Glomerular visceral epithelial cell (primary cell): ENCODE results near the gene SND1.
"Not testable (repeated sequence)": the region's sequence is repeated elsewhere in the genome, so short reads cannot be mapped to it uniquely, and the experiment has no call there.

Experiments used
- DNase-seq: peaks from one replicate; pipeline ENCODE4 v3.0.0-alpha.2; 2016; ENCODE audit errors: extremely low spot score

The SND1 gene

DNA sequence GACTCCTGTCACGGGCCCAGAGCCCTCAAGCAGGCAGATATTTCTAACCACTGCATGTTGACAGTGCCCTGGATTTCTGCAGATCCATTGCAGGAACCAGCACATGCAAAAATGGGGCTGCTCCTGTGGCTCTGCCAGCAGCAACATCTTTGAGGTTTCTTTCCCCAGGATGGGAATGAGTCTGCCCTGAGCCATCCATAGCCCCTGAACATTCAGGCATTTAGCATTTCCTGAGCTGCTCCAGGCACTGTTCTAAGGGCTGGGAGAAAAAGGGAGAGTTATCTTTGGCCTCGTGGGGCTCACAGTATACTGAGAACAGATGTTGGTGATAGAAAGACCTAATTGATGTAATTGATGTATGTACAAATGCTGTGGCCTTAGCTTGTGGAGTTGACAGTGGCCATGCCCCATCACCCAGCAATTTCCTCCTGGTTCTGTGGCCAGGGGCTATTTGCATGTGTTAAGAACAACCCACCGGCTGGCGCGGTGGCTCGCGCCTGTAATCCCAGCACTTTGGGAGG, 445.3 kb downstream of the SND1 start:
- no peak for DNase-seq

DNA sequence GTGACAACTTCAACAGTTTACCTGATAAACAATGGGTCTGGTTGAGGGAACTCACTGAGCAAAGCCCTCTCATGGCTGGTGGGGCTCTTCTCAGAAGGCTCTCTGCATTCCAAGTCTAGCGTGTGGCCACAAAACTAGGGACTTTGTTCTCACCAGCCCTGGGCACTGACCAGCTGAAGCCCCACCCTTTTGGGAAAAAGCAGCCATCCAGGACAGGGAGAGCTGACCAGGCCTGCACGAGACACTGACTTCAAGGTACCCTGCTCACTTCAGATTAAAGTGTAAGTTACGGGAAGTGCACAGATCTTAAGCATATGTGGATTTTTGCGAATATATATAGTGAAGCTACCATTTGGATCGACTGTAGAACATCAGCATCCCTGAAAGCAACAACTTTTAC, 446.6 kb downstream of the SND1 start:
- DNase-seq = no peak

DNA sequence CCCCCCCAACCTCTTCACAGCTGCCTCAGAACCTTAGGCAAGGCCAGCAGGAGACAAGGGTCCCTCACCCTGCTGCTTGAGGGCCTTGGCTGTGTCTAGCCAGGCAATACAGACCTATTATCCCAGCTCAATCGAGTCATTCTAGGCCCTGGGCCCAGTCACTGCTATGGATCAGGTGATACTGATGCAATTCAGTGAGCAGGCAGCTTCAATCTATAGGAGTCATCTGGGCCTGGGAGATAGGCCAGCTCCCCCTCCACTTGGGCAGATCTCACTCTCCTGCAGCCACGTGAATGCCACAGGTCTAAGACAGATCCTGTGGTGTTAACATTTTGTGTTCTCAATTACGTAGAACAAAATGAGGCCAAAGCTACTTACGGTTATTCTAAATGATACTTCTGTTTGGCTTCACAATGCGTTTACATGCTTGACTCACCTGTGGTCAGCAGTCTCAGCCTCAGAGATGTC, 447.2 kb downstream of the SND1 start:
- no peak for DNase-seq

DNA sequence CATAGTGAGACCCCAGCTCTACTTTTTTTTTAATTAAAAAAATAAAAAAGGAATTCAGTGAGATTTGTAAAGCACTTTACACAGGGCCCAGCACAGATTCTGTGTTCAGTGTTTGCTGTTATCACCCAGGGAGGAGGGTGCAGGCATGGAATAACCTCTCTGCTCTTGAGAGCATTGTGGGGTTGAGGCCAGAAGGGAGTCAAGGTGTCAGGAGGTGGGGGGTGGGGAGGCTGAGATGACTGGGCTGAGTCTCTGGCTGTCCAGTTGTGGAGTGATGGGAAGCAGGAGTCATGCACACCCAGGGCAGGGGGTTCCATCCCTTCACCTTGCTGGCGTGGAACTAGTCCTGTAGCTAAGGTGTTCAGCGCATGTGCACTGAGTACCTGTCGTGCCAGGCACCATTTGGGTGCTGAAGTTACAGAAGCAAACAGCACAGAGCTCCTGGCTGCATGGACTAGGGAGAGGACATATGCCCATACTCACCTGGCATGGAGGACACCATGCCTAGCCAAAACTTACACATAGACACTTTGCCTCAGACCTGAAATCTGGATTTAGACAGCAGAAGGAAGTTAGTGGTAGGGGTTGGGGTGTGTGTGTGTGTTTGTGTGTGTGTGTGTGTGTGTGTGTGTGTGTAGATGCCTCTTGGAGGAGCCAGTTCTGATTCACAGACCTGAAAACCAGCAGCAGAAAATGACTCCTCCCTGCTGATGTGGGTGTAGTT, 448.4 kb downstream of the SND1 start:
- DNase-seq = no peak

DNA sequence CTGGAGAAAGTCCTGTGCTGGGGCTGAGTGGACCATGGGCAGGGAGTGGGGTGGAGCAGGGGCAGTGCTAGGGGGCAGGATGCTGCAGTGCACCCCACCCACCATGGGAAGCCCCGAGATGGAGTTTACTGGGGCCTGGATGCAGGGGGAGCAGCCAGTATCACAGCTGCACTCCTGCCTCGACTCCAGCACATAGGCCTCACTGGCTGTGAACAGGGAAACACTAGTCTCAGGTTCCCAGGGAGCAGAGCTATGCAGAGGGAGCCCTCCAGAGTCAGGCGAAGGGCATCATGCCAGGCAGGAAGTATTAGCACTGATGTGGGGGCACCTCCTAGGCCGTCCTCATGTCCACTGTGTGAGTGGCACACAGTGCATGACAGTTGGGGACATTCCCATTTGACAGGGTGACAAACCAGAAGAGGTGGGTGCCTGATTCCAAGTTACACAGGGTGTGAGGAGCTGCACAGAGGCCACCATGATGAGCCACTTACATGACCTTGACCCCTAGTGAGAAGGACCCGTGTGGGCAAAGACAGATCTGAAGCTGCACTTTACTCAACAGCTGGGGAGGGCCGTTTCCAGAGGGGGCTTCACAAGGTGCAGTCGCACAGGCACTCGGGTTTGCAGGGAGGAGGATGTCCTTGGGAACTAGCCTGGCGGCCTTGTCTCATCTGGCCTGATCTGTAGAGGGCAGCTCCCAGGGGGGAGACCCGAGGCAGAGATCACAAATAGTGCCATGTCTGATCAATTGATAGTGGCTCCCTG, 449.1 kb downstream of the SND1 start:
- no peak for DNase-seq

DNA sequence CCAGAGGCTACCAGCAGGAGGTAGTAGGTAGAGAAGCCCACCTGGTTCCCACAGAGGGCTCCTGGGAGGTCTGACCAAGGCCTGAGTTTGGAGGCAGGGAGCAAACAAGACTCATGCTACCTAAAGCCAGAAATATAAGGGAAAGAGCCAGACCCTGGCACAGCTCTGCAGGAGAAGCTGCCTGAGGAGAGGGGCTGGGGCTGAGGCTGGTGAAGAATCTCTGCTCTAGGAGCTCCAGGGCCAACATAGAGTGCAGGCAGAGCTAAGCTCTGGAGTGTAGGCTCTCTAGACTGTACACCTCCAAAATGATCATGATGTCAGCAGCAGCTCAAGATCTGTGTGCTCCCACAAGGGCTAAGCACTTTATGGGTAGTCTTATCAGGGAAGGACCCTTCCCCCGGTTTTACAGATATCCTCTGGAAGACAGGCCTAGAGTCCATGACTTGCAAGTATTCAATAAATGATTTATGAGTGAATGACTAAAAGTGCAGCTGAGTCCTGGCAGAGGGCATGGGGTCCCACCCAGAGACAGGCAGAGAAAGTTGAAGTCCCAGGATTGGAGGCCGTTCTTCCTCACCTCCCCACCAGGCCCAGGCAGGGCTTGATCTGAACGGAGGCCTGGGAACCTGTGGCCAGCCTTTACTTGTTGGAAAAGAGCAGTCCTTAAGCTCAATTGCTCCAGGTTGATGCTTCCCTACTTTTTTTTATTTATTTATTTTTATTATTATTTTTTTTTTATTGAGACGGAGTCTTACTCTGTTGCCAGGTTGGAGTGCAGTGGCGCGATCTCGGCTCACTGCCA, 450.7 kb downstream of the SND1 start:
- no peak for DNase-seq

DNA sequence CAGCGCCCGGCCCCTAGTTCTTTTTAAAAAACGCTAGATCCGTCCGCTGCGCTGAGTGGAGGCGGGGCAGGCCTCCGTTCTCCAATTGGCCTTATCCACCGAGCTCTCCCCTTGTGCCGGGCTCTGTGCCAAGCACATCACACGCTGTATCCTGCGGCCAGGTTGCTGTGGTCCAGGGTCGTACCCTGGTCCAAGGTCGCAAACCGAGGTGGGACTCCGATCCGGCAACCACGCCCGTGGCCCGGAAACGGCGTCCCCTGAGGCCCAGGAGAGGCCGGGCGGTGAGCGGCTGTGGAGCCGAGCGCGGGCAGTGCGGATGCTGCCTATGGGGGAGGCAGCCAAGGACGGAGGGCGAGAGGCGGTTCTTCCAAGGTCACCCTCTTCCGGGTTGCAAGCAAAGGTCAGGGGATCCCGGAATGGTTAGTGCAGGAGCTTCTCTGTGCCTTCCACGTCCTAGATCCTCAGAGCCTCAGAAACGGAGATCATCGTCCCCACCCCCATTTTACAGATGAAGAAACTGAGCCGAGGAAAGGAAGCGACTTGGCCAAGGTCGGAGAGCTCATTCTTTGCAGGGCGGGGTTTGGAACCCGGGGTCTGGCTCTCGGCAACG, 451.6 kb downstream of the SND1 start:
- DNase-seq = no peak

DNA sequence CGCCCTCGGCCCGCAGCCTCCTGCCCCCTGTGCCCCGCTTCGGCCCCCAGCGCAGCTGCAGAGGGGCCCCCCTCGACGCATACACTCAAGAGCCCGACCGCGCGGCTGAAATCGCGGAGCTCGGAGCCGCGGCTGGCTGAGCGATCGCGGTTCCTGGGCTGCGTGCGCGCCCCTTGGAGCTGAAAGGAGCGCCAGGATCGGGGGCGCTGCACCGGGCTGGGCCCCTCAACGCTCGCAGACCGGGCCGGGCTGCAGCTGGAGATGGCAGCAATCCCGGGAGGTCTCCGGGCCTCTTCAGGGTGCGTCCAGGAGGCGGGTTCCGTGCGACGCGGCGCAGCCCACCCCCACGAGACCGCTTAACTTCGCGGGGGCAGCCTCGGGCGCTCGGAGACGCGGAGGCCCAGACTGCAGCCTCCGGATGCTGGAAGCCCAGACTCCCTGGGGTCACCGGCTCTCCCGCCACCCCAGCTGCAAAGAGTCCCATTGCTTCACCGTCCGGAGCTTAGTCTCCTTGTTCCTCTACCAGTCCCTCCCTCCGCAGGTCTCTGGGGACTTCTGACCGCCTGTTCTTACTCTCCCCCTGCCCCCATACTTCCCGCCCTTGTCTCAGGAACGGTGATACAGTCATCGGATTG, 452.2 kb downstream of the SND1 start:
- DNase-seq = no peak

DNA sequence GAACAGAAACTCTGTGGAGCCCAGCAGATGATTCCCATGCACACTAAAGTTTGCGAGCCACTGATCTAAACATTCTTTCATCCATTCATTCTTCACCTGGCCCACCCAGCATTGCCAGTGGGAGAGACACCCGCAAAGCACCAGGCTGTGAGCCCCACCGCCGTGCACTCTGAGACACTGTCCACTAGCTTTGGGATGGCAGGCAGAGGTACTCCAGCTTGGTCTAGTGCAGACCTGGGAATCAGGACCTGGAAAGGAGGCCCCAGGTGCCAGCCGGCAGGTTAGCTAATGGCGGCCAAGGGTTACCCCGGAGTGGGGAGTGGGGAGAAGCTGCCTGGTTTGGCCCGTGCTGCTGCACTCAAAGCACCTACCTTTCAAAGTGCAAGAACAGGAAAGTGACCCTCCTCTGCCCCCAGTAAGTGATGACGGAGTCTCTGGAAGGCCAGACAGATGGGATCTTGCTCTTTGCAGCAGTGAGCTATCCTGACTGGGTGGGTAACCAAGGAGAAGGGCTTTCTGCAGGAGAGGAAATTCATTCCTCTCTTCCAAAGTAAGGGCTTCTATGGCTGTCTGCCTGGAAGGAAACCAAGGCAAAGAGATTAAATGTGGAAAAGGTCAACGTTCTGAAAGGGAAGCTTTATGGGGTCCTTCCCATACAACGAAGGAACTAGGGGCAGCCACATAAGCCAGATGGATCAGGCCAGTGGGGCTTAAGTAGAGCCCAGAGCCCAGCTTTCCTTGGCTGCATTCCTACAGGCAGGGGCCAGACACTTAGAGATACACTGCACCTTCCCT, 453.4 kb downstream of the SND1 start:
- DNase-seq = no peak

DNA sequence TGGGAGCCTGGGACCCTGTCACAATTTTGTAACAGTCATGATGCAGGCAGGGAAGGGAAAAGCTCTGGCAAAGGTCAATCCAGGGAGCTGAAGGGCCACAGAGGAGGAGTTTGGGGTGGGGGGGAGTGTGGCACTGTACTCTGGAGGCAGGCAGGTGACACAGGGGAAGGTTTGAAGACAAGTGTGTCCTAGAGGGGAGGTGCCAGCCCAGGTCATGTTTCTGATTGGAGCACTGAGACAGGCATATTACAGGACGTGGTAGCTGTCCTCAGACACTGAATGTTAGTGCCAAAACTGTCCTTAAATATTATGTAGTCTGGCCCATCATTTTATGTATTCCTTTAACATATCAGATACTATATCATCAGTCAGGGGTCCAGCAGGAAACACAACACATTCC, 454.8 kb downstream of the SND1 start:
- no peak for DNase-seq

DNA sequence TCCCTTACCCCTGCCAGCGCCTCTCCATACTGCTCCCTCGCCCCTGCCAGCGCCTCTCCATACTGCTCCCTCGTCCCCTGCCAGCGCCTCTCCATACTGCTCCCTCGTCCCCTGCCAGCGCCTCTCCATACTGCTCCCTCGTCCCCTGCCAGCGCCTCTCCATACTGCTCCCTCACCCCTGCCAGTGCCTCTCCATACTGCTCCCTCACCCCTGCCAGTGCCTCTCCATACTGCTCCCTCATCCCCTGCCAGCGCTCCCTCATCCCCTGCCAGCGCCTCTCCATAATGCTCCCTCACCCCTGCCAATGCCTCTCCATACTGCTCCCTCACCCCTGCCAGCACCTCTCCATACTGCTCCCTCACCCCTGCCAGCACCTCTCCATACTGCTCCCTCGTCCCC, 455.5 kb downstream of the SND1 start:
- not testable (repeated sequence) for DNase-seq

DNA sequence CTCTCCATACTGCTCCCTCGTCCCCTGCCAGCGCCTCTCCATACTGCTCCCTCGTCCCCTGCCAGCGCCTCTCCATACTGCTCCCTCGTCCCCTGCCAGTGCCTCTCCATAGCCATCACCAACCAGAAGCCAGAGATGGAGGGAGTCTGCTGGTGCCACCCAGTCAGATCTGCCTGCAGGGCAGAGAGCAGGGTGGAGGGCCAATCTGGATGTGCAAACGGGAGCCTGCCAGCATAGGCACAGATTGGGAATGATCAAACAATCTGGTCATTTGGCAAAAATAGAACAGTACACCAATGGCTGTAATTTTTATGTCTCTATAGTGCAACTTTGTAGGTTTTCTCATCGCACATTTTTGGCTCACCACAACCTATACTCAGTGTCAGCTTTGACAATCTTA, 456.1 kb downstream of the SND1 start:
- DNase-seq = no peak

DNA sequence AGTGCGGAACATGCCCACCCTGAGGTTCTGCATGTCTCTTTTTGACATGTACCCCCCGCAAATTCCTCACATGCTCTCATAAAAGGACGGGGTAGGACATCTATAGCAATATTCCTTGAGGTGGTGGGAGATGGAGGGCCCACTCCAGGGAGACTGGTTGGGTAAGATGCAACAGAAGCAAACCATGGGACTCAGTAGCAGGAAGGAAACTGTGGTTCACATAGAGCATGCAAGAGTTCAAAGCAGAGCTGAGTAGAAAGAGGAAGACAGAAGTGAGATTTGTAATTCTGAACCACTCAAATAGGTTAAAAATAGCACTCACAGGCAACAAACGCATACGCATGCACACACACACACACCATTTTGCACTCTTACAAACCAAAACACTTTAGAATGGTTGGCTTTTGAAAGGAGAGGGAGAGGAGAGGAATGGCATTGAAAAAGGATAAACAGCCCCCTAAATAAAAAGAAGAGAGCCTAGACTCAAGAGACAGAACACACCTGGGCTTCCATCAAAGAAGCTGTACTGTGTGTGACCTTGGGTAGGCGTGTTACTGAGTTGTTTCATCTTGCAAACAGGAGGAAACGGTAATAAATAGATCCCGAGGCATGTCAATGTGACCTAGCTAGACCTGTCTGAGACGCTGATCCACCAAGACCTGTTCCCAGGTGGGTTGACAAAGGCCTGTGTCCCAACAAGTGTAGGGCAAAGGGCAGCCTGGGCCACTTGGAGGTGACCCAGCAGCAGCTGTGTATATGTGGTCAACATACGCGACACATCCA, 456.8 kb downstream of the SND1 start:
- DNase-seq = no peak

DNA sequence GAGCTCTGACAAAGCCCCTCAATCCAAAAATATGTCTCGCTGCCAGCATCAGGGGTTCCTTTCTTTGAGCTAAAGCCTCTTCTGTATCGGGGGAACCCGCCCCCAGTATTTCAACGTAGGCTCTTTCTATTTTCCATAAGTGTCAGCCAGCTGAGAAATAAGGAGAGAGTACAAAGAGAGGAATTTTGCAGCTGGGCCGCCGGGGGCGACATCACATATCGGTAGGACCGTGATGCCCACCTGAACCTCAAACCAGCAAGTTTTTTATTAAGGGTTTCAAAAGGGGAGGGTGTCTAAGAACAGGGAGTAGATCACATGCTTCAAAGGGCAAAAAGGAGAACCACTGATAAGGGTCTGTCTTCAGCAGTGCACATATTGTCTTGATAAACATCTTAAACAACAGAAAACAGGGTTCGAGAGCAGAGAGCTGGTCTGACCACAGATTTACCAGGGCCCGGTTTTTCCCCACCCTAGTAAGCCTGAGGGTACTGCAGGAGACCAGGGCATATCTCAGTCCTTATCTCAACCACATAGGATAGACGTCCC, 457.5 kb downstream of the SND1 start:
- not testable (repeated sequence) for DNase-seq

DNA sequence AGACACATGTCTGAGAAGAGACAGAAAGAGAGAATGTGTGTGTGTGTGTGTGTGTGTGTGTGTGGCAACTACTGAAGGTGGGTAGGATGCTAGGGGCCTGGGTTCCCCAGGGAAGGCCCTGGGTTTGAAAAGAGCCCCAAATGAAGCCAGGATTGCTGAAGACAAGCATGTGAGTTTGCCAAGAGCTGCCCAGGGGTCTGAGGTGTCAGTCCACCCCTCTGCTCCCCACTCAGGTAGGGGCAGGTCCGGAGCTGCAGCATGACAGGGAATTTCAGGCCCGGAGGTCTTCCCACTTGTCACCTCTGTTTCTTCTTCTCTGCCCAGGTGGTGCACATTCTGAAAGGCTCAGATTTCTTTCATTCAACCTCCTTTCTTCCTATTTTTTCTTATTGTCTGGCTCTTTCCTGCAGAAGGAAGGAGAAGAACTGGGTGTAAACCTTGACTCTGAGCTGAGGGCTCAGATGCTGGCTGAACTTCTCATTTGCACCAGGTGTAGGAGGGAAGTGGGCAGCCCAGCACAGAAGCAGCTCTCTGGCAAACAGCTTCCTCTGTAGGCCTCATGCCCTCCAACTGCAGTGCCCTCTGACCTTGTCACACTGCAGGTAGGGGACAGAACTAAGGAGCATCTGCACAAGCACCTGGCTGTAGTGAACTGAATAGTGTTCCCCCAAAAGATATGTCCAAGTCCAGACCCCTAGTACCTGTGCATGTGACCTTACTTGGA, 458.8 kb downstream of the SND1 start:
- DNase-seq = no peak

DNA sequence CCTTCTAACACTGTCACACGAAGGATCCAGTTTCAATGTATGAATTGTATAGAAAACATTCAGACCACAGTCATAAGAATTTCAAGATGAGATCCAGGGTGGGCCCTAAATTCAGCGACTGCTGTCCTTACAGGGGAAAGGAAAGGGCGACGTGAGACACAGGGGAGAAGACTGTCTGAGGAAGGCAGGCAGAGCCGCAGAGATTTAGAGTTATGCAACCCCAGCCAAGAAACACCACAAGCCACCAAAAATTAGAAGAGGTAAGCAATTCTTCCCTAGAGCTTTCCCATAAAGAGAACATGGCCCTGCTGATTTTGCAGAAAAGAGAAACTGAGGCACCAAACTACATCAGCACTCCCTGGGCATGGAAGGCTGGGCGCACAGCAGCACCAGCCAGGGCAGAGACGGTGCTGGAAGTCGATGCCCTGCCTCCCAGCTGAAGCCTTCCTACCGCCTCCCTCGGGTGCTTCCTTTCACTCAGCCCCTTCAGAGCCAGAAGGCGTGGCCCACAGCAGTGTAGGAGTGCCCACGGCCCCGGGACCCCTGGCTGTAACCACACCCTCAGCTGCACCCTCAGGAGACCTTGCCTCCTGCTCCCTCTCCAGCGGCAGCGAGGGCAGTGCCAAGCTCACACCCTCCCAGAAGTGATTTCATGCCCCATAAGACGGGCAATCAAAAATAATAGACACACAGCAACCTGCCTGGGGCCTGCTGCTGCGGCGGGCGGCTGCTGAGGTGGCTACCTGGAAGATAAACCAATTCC, 460.2 kb downstream of the SND1 start:
- no peak for DNase-seq

DNA sequence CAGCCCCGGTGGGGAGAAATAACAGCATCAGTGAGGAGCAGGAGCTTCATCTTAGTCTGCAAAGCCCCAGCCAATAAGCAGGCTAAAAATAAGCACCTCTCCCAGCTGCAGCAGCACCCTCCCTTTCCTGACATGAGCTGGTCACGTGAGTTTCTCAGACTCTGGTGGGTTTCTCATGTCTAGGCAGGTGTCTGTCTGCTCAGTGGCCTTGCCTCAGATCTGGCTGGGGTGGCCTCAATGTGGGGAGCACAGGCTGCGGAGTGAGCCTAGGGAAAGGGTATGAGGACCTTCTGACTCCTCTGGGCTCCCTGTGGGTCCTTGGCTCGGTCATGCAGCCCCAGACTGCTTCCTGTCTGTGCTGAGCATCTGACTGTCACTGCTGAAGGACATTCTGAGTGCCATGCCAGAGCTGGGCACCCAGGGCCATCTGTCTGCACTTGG, 460.8 kb downstream of the SND1 start:
- no peak for DNase-seq

DNA sequence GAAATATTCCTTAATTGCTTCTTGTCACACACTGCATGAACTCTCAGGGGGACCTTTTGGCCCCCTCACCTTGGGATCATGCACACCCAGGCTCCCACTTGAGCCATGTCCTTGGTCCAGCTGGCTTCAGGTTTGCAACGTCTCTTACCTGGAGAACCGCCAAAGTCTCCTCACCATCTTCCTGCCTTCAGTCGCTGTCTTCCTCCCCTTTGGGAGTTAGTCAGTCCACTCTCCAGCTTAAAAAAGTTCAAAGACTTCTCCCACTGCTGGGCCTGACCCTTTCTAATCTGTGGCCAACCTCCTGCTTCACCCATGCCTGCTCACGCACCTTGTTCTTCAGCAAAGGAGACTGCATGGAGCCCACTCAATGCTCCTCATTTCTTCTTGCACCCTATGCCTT, 461.8 kb downstream of the SND1 start:
- DNase-seq = no peak
